LHCN-M2 (cell line): ENCODE measurements around the gene OR2D2. TPM values are rescaled to one million over a fixed set of nuclear protein-coding genes. Genes with fewer than 3 reads are reported as not detected.
"Not testable (repeated sequence)": the region's sequence is repeated elsewhere in the genome, so short reads cannot be mapped to it uniquely, and the experiment has no call there.

ENCODE experiments used
- DNase-seq: peaks from one replicate; pipeline ENCODE4 v3.0.0-alpha.2; 2012; ENCODE audit warnings: low read depth
- total RNA-seq: library from RNA; depleted of rRNA; stranded (reverse); fragments of >200 nt; gene quantifications from 2 replicates; pipeline ENCODE4 v1.2.3, GENCODE V29; 2014; rRNA removed

OR2D2 gene
- total RNA-seq, 1 experiment from 2014 or later = not detected

DNA sequence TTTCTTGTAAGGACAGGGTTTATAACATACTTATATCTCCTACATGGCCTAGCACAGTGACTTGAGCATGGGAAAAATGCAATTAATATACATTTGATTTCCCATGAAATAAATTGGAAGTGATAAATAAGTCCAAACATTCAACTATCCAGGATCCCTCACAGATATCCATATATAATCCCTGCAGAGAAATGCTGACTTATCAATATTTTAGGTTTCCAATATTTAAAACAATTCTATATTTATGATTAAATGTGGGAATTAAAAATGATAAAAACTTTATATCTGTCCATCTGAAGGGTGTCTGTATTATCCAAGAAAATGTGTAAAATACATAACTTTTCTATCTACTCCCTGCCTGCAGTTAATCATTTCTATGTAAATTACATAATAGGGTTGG lies 9.5 kb downstream of the OR2D2 start:
- DNase-seq = no peak

DNA sequence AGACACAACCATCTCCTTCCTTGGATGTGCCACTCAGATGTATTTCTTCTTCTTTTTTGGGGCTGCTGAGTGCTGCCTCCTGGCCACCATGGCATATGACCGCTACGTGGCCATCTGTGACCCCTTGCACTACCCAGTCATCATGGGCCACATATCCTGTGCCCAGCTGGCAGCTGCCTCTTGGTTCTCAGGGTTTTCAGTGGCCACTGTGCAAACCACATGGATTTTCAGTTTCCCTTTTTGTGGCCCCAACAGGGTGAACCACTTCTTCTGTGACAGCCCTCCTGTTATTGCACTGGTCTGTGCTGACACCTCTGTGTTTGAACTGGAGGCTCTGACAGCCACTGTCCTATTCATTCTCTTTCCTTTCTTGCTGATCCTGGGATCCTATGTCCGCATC lies 15.4 kb downstream of the OR2D2 start:
- no peak for DNase-seq

DNA sequence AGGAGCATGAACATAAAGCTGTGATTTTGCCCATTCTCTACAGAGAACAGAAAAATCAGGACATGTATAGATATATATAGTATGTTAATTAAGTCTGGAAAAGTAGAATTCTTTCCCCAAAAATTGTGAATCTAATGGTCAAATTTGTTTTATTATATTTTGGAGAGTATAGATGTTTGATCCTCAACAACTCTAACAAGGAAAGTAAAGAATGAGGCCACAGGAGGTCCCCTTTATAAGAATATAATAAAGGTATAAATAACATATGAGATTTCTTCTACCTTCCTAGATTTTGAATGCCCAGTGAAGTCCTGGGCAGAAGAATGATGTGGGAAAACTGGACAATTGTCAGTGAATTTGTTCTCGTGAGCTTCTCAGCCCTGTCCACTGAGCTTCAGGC lies 16.0 kb downstream of the OR2D2 start, which contains the start of gene OR10A4:
TSS of gene OR10A4 (plus strand) at position 301 of the 400 bp plus-strand sequence. CDS start at position 324, 23 bp downstream.
- no peak for DNase-seq

DNA sequence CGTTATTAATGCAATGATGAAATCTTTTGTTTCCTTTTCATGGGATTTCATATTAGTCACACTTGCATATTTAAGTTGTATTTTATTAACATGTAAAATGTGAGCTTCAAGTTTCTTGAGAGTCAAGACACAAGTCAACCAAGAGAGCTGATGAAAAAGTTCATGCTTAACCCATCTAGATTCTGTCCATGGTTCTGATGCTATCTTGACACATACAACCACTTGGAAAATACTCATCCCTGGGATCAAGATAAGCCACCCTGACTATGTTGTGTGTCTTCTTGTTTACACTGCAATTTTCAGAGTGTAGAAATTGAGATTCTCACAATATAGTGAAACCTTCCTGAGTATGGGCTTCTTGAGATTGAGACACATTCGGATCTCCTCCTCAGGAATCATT lies 16.5 kb downstream of the OR2D2 start:
- DNase-seq = no peak

DNA sequence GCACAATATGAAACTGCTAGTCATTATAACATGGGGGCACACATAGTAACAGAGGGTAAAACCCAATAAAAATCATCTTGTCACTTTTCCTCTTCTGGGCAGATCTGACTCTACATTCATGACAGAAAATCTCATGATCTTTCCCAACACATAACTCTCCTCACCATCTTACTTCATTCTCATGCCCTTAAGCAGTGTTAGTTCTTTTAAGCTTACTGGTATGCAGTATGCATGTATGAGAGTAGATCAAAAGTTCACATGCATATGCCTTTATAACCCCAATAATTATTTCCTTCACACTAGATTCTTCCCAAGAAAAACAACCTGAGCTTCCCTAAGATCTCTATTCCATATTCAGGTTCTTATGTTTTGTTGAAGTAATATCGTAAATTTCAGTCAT lies 21.0 kb downstream of the OR2D2 start:
- no peak for DNase-seq

DNA sequence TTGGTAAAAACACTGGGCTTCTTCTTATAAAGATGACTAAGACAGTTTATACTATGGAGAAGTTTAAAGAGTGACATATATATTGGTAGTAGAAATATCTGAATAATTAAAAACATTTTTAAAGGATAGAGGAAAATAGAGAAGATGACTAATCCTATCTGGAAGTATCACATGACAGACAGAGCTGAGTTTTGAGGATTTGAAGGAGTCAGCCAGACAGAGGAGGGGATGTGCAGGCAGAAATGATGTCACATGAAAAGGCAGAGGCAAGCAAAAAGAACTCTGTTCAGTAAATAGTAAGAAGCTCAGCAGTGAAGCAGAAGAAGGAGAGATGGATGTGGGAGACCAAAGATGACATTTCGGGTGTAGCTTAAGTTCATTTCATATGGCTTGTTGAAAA lies 27.9 kb downstream of the OR2D2 start:
- peak; percentile 17 for DNase-seq

DNA sequence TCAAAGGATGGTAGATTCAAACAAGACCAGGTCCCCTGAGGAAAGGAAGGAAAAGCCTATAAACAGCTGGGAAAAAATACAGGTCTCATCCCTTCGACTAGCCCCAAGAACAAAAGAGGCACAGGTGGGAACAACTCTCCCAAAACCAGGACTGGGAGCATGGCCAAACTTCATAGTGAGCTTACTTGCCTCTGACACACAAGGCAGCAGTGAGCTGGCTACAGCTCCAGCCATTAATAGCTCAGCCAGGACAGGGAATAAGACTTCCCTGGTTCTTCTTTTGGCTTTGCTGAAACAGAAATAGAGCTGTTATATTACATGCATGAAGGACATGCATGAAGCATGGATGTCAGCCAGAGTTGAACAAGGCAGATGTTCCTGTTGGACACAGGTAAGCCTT lies 29.3 kb downstream of the OR2D2 start, which contains the start of gene OR10A2:
TSS of gene OR10A2 (plus strand) at position 97 of the 400 bp plus-strand sequence. CDS start 6,698 bp downstream, outside the sequence.
- DNase-seq = no peak

DNA sequence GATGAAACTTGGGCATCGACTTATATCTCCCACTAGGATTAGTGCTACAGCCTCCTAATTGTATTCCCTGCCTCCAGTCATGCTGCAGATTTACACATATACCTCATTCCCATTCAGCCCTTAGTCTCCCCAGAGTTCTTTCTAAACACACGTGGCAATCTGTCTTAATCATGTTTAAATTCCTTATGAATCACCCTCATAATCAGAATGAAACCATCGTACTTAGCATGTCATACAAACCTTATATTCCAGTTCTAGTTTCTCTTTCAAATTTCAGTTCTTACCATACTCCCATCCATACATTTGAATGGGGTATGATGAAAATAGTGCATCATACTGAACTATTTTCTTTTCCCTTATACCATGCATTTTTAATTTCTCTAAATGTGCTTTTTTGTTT lies 35.4 kb downstream of the OR2D2 start:
- no peak for DNase-seq

DNA sequence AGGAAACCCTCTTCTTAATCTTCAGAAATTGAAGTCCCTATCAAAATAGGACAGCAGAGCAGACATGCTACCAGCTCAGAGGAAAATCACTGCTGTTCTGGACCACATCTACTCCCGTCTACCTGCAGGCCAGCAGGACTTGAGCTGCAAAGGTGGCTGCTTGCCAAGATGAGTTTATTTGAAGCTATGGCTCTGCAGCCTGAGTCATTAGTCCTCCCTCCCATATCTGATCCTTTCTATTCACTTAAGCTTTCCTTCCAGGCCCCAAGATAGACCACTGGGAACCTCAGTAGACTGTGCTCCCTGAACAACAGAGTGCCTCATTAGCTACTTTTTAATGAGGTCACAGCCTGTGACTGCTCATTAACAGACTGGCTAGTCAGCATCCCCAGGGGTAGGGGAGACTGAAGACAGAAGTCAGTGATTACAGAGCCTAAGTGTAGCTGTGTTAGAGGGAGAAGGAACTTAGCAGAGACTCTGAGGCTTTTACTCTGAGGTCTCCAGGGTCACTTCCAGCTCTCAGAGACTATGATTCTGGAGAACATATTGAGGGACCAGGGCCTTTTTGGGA lies 36.2 kb downstream of the OR2D2 start:
- peak; percentile 2 for DNase-seq

DNA sequence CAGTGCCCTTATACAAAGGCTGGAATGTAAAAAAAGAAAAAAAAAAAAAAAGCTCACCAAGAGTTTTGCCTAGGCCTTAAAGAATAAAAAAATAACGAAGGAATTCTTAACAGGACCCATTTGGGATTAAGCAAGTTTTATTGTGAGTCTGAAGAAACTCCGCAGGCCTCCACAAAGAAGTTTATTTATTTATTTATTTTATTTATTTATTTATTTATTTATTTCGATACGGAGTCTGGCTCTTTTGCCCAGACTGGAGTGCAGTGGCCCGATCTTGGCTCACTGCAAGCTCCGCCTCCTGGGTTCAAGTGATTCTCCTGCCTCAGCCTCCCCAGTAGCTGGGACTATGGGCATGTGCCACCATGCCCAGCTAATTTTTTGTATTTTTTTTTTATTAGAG lies 37.5 kb downstream of the OR2D2 start:
- not testable (repeated sequence) for DNase-seq

DNA sequence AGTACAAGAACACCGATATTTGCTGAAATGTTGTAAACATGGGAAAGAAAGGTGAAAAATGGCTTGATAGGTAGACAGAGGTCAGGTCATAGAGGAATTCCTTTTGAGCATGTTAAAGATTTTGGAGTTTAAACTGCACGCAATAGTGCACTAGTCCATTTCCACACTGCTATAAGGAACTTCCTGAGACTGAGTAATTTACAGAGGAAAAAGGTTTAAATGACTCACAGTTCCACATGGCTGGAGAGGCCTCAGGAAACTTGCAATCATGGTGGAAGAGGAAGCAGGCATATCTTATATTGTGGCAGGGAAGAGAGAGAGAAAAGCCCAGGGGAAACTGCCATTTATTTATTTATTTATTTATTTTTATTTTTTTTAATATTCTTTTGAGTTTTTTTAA lies 41.8 kb downstream of the OR2D2 start:
- DNase-seq = no peak

DNA sequence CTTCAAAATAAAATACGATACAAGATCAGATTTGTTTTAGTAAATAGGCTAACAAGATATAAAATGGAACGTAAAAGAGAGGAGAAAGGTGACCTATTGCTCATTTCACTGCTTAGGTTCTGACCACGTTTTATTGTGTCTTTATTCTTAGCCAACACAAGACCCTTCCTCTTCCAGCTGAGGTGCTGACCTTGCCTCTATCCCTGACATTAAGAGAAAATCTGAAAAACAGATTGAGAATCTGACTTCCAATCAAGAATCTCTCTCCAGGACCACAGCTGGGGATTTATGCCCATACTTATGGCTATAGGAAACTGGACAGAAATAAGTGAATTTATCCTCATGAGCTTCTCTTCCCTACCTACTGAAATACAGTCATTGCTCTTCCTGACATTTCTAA lies 46.9 kb downstream of the OR2D2 start, which contains the start of gene OR10A5:
TSS of gene OR10A5 (plus strand) at position 301 of the 400 bp plus-strand sequence. CDS start at position 301, 0 bp downstream.
- DNase-seq = no peak

DNA sequence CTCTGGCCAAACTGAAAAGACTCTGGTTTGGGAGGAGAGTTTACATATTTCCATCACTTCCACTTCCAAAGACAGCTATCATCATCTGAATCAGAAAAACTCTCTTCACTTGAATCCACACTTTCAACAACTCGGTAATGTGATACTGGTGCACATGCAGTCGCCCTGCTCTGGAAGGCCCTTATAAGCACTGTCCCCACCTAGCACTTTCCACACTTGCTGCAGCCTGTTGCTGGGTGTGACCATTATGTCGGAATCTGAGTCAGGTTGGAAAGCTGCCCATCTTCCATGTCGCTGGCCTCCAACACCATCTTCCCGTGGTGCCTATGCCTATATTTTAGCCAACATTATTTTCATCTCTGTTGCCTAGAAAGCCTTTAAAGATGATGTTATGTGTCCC lies 47.9 kb downstream of the OR2D2 start:
- peak; percentile 1 for DNase-seq

DNA sequence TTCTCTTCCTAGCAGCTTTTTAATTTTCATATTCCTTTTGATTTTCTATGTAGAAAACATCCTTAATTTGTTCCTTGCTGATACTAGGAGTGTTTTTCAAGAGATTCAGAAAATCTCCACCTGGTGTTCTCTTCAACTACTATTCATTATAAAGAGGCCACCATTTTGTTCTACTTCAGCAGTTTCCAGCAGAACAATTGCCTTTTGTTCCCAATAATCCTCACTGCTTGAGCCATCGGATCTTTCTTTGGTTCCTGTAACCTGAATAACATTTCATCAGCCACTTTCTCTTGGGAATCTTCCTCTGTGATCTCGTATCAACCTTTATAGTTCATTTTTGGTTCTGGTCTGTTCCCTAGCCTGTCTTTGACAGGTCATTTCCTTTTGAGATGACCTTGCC lies 48.6 kb downstream of the OR2D2 start:
- DNase-seq = no peak

DNA sequence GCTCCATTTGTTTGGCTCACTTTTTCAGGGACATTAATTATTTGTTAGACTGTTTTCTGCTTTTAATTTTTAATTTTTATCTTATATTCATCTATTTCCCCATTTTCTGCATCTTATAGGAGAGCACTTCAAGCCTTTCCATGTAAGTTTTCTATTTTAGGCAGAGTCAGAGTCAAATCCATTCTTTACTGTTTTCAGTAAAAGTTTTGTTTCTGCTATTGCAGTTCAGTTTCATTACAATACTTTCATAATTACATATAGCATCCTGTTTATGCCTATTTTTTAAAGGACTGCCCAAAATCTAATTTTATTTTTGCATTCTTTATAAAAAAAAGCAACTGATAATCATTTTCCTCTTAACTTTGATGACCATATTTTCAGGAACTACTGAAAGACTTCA lies 50.6 kb downstream of the OR2D2 start:
- DNase-seq = no peak

Other genes starting within 250 kb of the OR2D2 start
- 2.4 and 2.6 TPM in 2 replicates for gene DCHS1, start 236.7 kb downstream of the OR2D2 start, total RNA-seq
- 98.6 and 427 TPM in 2 replicates for gene MRPL17, start 209.2 kb downstream of the OR2D2 start, total RNA-seq
- 0.19 TPM in 1 of 2 replicates, not detected in the other for gene OR2AG2, start 120.5 kb downstream of the OR2D2 start, total RNA-seq
- not detected in 2 replicates for gene OR2AG1, start 109.5 kb downstream of the OR2D2 start, total RNA-seq
- gene OR6A2, start 92.8 kb downstream of the OR2D2 start, total RNA-seq = not detected in 2 replicates
- not detected in 2 replicates for gene OR10A5, start 46.8 kb downstream of the OR2D2 start, total RNA-seq
- gene OR10A2, start 29.4 kb downstream of the OR2D2 start, total RNA-seq = not detected in 2 replicates
- not detected in 2 replicates for gene OR10A4, start 15.9 kb downstream of the OR2D2 start, total RNA-seq
- gene OR2D3, start 28.5 kb upstream of the OR2D2 start, total RNA-seq = not detected in 2 replicates
- gene ZNF215, start 33.9 kb upstream of the OR2D2 start, total RNA-seq = 1.4 and 1.5 TPM in 2 replicates
- gene ZNF214, start 127.8 kb upstream of the OR2D2 start, total RNA-seq = 1.1 and 1.5 TPM in 2 replicates
- gene NLRP14, start 128.0 kb upstream of the OR2D2 start, total RNA-seq = not detected in 2 replicates
- gene RBMXL2, start 196.5 kb upstream of the OR2D2 start, total RNA-seq = not detected in 2 replicates